ENCODE measurements around the gene SLC29A3.

Gene SLC29A3

DNA sequence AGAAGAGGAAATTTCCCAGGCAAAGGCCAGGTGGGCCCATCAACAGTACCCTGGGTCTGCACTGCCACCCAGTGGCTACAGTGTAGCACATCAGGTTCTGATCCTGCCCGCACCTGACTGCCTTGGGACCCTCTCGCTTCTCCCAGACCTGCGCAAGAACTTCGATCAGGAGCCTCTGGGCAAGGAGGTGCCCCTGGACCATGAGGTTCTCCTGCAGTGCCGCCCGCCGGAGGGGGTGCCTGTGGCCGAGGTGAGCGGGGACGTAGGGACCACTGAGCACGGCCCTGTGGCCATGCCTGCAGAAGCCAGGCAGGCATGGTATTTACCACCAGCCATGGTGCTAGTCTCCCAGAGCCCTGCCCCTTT is 33.9 kb upstream of the SLC29A3 start:
- H3K9ac ChIP-seq (ENCODE audit: low read depth, low read length), result no peak overlapping the region
- H3K9me3 ChIP-seq (ENCODE audit: control insufficient read depth, insufficient read depth, low read length), result no peaks in the 10 kb centered on the region
- H3K36me3 ChIP-seq (ENCODE audit: control insufficient read depth, insufficient read depth, low read length), result peaks cover 57% of the 10 kb centered on the region

DNA sequence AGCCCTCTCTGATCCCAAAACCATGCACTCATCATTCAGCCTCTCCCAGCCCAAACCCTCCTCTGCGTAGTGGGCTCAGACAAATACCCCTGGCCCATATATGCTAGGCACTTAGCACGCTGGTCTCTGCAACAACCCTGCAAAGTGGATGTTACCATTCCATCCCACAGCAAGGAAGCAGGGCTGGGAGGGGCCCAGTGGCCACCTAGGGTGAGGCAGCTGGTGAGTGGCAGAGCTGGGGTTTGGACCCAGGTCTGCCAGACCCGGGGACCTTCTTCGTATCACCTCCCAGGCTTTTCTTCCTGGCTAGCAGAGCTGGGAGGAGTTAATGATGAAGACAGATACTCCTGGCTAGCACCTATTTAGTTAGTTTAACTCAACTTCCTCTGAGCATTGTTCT is 33.1 kb upstream of the SLC29A3 start:
- H3K9me3 ChIP-seq (ENCODE audit: control insufficient read depth, insufficient read depth, low read length), result no peaks in the 10 kb centered on the region
- H3K9ac ChIP-seq (ENCODE audit: low read depth, low read length), result no peak overlapping the region
- no peaks in the 10 kb centered on the region for H3K27me3 ChIP-seq (ENCODE audit: control insufficient read depth, insufficient read depth, low read length)
- no peak overlapping the region for H3K4me3 ChIP-seq (ENCODE audit: low read depth, low read length)
- no peak overlapping the region for H3K27ac ChIP-seq (ENCODE audit: low read depth, low read length)
- H3K36me3 ChIP-seq (ENCODE audit: control insufficient read depth, insufficient read depth, low read length), result peaks cover 62% of the 10 kb centered on the region
- no peaks in the 10 kb centered on the region for H3K4me1 ChIP-seq (ENCODE audit: control insufficient read depth, insufficient read depth, low read length)

More for the DNA sequence above, 33.9 kb upstream of the SLC29A3 start:
- Histone ChIP-seq H3K27ac (ENCODE audit: low read depth, low read length) (no peak overlapping the region), H3K4me1 (ENCODE audit: control insufficient read depth, insufficient read depth, low read length) (no peaks in the 10 kb centered on the region), H3K27me3 (ENCODE audit: control insufficient read depth, insufficient read depth, low read length) (no peaks in the 10 kb centered on the region), H3K4me3 (ENCODE audit: low read depth, low read length) (no peak overlapping the region)

DNA sequence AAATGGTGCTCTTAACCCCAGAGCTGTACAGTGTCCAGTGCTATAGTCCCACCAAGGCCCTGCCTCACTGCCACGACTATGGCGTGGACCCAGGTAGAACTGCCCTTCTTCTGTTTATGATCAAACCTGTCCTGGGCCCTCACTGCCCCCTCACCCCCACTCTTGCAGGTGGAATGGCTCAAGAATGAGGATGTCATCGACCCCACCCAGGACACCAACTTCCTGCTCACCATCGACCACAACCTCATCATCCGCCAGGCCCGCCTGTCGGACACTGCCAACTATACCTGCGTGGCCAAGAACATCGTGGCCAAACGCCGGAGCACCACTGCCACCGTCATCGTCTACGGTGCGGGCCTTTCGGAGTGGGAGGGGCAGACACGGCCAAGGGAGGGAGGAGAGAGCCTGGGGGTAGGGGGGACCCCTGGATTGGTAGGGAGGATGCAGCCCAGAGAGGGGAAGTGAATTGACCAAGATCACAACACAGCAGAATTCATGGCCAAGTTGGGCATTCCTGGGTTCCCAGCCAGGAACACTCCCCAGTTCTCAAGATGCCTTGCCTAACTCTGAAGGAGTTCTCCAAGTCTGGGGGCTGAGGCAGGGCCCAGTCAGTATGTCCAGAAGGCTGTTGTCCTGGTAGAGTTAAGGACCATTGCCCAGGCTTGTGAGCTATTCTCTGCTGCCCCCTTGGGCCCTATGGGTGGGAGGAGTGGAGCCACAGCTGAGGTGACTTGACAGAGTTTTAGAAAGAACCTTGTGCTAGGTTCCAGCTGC is 32.4 kb upstream of the SLC29A3 start:
- peaks cover 64% of the 10 kb centered on the region for H3K36me3 ChIP-seq (ENCODE audit: control insufficient read depth, insufficient read depth, low read length)
- no peak overlapping the region for H3K9ac ChIP-seq (ENCODE audit: low read depth, low read length)
- H3K4me1 ChIP-seq (ENCODE audit: control insufficient read depth, insufficient read depth, low read length), result no peaks in the 10 kb centered on the region
- H3K9me3 ChIP-seq (ENCODE audit: control insufficient read depth, insufficient read depth, low read length), result no peaks in the 10 kb centered on the region
- no peak overlapping the region for H3K27ac ChIP-seq (ENCODE audit: low read depth, low read length)
- H3K27me3 ChIP-seq (ENCODE audit: control insufficient read depth, insufficient read depth, low read length), result no peaks in the 10 kb centered on the region
- no peak overlapping the region for H3K4me3 ChIP-seq (ENCODE audit: low read depth, low read length)

DNA sequence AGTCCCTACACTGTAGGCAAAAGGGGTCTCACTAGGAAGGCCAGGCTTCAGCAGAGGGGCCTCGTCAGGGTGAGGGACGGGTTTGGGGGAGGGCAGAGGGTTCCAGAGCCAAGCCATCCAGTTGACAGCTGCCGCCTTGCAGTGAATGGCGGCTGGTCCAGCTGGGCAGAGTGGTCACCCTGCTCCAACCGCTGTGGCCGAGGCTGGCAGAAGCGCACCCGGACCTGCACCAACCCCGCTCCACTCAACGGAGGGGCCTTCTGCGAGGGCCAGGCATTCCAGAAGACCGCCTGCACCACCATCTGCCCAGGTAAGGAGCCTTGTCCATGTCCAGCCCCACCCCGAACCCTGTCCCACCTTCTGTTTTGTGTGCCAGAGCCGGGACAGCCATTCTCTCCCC is 31.6 kb upstream of the SLC29A3 start:
- Histone ChIP-seq H3K9ac (ENCODE audit: low read depth, low read length) (no peak overlapping the region), H3K4me1 (ENCODE audit: control insufficient read depth, insufficient read depth, low read length) (no peaks in the 10 kb centered on the region), H3K9me3 (ENCODE audit: control insufficient read depth, insufficient read depth, low read length) (no peaks in the 10 kb centered on the region), H3K27me3 (ENCODE audit: control insufficient read depth, insufficient read depth, low read length) (no peaks in the 10 kb centered on the region), H3K36me3 (ENCODE audit: control insufficient read depth, insufficient read depth, low read length) (peaks cover 64% of the 10 kb centered on the region), H3K4me3 (ENCODE audit: low read depth, low read length) (no peak overlapping the region), H3K27ac (ENCODE audit: low read depth, low read length) (no peak overlapping the region)

DNA sequence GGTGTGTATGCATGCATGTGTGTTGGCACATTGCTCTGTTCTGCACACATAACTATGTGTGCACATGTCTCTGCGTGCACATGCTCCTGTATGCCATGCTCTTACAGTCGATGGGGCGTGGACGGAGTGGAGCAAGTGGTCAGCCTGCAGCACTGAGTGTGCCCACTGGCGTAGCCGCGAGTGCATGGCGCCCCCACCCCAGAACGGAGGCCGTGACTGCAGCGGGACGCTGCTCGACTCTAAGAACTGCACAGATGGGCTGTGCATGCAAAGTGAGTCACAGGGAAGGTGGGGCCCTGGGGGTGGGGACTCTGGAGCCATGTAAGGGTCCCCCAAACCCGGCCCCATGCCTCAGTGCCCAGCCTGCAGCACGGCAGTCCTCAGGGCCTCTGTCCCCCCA is 30.6 kb upstream of the SLC29A3 start:
- Histone ChIP-seq H3K9ac (ENCODE audit: low read depth, low read length) (no peak overlapping the region), H3K27ac (ENCODE audit: low read depth, low read length) (no peak overlapping the region), H3K27me3 (ENCODE audit: control insufficient read depth, insufficient read depth, low read length) (no peaks in the 10 kb centered on the region), H3K9me3 (ENCODE audit: control insufficient read depth, insufficient read depth, low read length) (no peaks in the 10 kb centered on the region), H3K36me3 (ENCODE audit: control insufficient read depth, insufficient read depth, low read length) (peaks cover 66% of the 10 kb centered on the region), H3K4me3 (ENCODE audit: low read depth, low read length) (no peak overlapping the region), H3K4me1 (ENCODE audit: control insufficient read depth, insufficient read depth, low read length) (no peaks in the 10 kb centered on the region)

DNA sequence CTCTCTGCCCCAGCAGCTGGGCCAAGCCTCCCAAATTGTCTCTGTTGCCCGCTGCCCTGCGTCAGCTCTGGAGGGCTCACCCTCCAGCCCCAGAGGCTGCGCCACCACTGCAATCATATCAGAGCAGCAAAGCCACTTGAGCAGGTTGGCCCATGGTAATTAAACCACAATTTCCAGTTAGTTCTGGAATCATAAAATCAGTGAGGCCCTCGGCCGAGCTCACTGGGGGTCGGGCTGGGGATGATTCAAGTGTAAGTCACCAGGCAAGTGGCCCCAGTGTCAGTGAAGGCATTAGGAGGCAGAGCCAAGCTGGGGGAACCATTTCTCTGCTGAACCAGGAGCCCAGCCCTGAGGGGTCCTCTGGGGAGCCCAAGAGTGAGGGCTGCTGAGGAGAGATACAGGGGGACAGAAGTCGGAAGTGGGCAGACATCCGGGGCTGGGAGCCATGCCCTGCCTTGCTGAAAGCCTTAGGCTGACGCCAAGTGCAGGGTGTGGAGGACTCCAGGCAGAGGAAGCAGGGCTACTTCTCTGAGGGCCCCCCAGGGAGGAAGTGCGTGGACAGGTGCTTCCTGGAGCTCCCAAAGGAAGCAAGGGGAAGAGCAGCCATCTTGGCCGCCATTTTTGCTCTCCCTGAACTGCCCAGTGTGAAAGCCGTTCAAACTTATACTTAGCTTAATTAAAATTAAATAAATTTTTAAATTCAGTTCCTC is 29.5 kb upstream of the SLC29A3 start:
- Histone ChIP-seq H3K9me3 (ENCODE audit: control insufficient read depth, insufficient read depth, low read length) (no peaks in the 10 kb centered on the region), H3K4me3 (ENCODE audit: low read depth, low read length) (no peak overlapping the region), H3K4me1 (ENCODE audit: control insufficient read depth, insufficient read depth, low read length) (no peaks in the 10 kb centered on the region), H3K9ac (ENCODE audit: low read depth, low read length) (no peak overlapping the region), H3K27me3 (ENCODE audit: control insufficient read depth, insufficient read depth, low read length) (no peaks in the 10 kb centered on the region), H3K27ac (ENCODE audit: low read depth, low read length) (no peak overlapping the region), H3K36me3 (ENCODE audit: control insufficient read depth, insufficient read depth, low read length) (peaks cover 76% of the 10 kb centered on the region)

DNA sequence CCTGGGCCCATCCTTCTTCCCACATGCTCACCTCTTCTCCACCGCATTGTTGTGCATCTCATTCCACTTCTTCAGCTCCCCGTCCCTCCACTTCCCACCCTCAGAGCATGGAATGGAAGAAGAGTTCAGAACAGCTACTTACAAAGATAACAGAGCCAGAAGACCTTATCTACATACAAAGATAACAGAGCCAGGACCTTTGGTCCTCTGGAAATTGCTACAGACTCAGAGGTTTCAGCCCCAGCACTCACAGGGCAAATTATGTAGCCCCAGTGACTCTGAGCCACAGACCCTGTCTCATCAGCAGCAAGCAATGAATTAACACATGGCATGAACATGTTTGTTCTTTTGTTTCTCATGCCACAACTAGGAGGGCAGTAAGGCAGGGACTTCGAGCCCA is 28.7 kb upstream of the SLC29A3 start:
- Histone ChIP-seq H3K27me3 (ENCODE audit: control insufficient read depth, insufficient read depth, low read length) (no peaks in the 10 kb centered on the region), H3K9me3 (ENCODE audit: control insufficient read depth, insufficient read depth, low read length) (no peaks in the 10 kb centered on the region), H3K4me1 (ENCODE audit: control insufficient read depth, insufficient read depth, low read length) (no peaks in the 10 kb centered on the region), H3K36me3 (ENCODE audit: control insufficient read depth, insufficient read depth, low read length) (peaks cover 76% of the 10 kb centered on the region), H3K9ac (ENCODE audit: low read depth, low read length) (no peak overlapping the region), H3K27ac (ENCODE audit: low read depth, low read length) (no peak overlapping the region), H3K4me3 (ENCODE audit: low read depth, low read length) (no peak overlapping the region)

DNA sequence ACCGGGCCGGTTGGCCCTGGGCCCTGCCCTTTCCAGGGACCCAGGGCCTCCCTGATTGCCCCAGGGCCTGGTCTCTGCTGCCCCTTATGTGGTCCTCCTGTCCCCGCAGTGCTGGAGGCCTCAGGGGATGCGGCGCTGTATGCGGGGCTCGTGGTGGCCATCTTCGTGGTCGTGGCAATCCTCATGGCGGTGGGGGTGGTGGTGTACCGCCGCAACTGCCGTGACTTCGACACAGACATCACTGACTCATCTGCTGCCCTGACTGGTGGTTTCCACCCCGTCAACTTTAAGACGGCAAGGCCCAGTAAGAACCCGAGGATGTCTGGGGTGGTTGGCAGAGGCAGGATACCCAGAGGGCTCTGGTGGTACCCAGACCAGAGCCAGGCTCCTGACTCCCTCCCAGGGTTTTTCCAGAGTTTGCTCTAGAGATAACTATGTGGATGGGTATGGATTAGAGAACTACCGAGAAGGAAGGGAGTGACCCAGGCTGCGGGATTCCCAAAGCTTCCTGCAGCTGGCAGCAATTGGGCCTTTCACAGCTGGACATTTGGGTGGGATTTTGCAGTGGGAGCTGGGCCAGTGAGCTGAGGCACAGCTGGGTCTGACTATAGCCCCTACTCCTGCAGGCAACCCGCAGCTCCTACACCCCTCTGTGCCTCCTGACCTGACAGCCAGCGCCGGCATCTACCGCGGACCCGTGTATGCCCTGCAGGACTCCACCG is 28.1 kb upstream of the SLC29A3 start:
- H3K9me3 ChIP-seq (ENCODE audit: control insufficient read depth, insufficient read depth, low read length), result no peaks in the 10 kb centered on the region
- no peaks in the 10 kb centered on the region for H3K27me3 ChIP-seq (ENCODE audit: control insufficient read depth, insufficient read depth, low read length)
- peaks cover 76% of the 10 kb centered on the region for H3K36me3 ChIP-seq (ENCODE audit: control insufficient read depth, insufficient read depth, low read length)
- no peaks in the 10 kb centered on the region for H3K4me1 ChIP-seq (ENCODE audit: control insufficient read depth, insufficient read depth, low read length)
- H3K4me3 ChIP-seq (ENCODE audit: low read depth, low read length), result no peak overlapping the region
- no peak overlapping the region for H3K27ac ChIP-seq (ENCODE audit: low read depth, low read length)
- H3K9ac ChIP-seq (ENCODE audit: low read depth, low read length), result no peak overlapping the region

DNA sequence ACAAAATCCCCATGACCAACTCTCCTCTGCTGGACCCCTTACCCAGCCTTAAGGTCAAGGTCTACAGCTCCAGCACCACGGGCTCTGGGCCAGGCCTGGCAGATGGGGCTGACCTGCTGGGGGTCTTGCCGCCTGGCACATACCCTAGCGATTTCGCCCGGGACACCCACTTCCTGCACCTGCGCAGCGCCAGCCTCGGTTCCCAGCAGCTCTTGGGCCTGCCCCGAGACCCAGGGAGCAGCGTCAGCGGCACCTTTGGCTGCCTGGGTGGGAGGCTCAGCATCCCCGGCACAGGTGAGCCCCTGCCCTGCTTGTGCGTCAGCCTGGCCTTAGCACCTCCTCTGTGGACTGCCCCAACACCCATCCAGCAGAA is 27.5 kb upstream of the SLC29A3 start:
- Histone ChIP-seq H3K9me3 (ENCODE audit: control insufficient read depth, insufficient read depth, low read length) (no peaks in the 10 kb centered on the region), H3K36me3 (ENCODE audit: control insufficient read depth, insufficient read depth, low read length) (peaks cover 76% of the 10 kb centered on the region), H3K4me3 (ENCODE audit: low read depth, low read length) (no peak overlapping the region), H3K9ac (ENCODE audit: low read depth, low read length) (no peak overlapping the region), H3K27me3 (ENCODE audit: control insufficient read depth, insufficient read depth, low read length) (no peaks in the 10 kb centered on the region), H3K27ac (ENCODE audit: low read depth, low read length) (no peak overlapping the region), H3K4me1 (ENCODE audit: control insufficient read depth, insufficient read depth, low read length) (no peaks in the 10 kb centered on the region)

DNA sequence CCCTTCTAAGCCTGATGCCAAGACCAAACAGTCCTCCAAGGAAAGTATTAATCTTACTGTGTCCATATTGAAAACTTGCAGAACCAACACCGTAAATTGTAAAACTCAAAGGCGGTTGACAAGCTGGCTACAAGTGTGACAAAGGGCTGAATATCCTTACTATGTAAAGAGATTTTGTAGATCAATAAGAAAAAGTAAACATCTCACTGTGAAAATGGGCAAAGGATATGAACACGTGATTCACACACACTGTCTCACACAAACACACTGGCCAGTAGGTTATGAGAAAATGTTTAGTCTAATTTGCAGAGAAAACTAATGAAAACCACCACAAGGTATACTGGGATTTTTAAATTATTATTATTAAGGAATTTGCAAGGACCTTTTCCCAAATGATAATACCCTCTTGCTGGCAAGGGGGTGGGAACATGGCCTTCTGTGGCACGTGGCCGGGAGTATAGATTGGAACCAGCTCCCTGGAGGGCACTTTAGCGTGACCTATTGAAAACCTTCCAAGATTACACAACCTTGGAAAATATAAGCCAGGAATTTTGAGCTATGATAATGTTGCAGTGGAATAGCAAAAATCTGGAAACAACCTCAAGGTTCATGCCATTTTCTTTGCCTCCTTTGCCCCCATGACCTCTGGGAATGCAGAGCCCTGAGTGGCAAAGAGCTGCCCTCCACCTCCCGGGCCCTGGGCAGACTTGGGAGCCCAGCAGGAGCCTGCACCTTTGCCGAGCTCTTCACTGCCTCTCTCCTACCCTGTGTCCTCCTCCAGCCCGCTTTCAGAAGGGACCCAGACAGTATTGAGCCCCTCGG is 26.2 kb upstream of the SLC29A3 start:
- Histone ChIP-seq H3K9ac (ENCODE audit: low read depth, low read length) (no peak overlapping the region), H3K36me3 (ENCODE audit: control insufficient read depth, insufficient read depth, low read length) (peaks cover 75% of the 10 kb centered on the region), H3K4me3 (ENCODE audit: low read depth, low read length) (no peak overlapping the region), H3K27me3 (ENCODE audit: control insufficient read depth, insufficient read depth, low read length) (no peaks in the 10 kb centered on the region), H3K27ac (ENCODE audit: low read depth, low read length) (no peak overlapping the region), H3K9me3 (ENCODE audit: control insufficient read depth, insufficient read depth, low read length) (no peaks in the 10 kb centered on the region), H3K4me1 (ENCODE audit: control insufficient read depth, insufficient read depth, low read length) (no peaks in the 10 kb centered on the region)
